Measurements from ENCODE around the gene NRIP2. TPM values are rescaled to one million over a fixed set of nuclear protein-coding genes. Genes with fewer than 3 reads are reported as not detected.

The NRIP2 gene
- total RNA-seq, 1 experiment from 2014 or later: not detected

DNA sequence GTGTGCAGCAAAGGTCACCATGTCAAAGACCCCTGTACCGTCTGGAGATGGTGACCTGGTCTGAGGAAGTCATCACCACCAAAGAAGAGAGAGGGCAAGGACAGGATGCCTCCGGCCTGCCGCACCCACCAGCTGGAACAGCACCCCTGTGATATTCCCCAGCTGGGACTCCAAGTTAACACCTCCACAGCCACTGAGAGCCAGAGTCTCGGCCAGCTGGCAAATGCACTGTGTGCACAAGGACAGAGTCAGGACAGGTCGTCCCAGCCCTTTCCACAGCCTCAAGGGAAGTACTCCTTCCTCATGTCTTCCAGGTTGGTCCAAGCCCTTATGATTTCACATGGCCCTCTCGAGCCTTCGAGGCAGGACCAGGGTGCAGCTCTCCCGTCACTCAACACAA lies 59.4 kb downstream of the NRIP2 start:
- no peak for DNase-seq (ENCODE audit: low spot score)

Other genes with a start within 250 kb of the NRIP2 start
- 45.5 and 47.1 TPM in 2 replicates for gene FKBP4, start 40.1 kb downstream of the NRIP2 start, total RNA-seq (2014; rRNA removed; shearing (Covaris generic))
- 7.2 and 23.4 TPM in 2 replicates for gene ITFG2, start 22.4 kb downstream of the NRIP2 start, total RNA-seq (2014; rRNA removed; shearing (Covaris generic))
- not detected in 2 replicates for gene TEX52, start 22.0 kb upstream of the NRIP2 start, total RNA-seq (2014; rRNA removed; shearing (Covaris generic))
- 32.9 and 33.8 TPM in 2 replicates for gene FOXM1, start 42.1 kb upstream of the NRIP2 start, total RNA-seq (2014; rRNA removed; shearing (Covaris generic))
- gene RHNO1, start 42.2 kb upstream of the NRIP2 start, total RNA-seq (2014; rRNA removed; shearing (Covaris generic)): 30.2 and 41.6 TPM in 2 replicates
- 20.3 and 26.4 TPM in 2 replicates for gene TULP3, start 55.9 kb upstream of the NRIP2 start, total RNA-seq (2014; rRNA removed; shearing (Covaris generic))
- 9.4 and 17.2 TPM in 2 replicates for gene TEAD4, start 124.4 kb upstream of the NRIP2 start, total RNA-seq (2014; rRNA removed; shearing (Covaris generic))
- gene TSPAN9, start 242.3 kb upstream of the NRIP2 start, total RNA-seq (2014; rRNA removed; shearing (Covaris generic)): 7.0 and 10.3 TPM in 2 replicates

Measured in A172 (cell line).